Measurements from ENCODE around the gene ETV7. TPM values are rescaled to one million over a fixed set of nuclear protein-coding genes. Genes with fewer than 3 reads are reported as not detected.
A peak's percentile ranks its signal among the peaks of the same experiment; 100 is the strongest.

ETV7 gene
- total and polyA plus RNA-seq, 9 donors: 1.1 to 3.7 (median 1.7) TPM

GRCh38 chr6:36422714-36423100, 35.2 kb upstream of the ETV7 start:
- H3K27me3 ChIP-seq: no peaks in the 10 kb centered on the region
- H3K4me3 ChIP-seq: peak overlapping the region; percentile 26
- 3 to 8% (median 7%) methylated on average over 4 of the region's 4 CpGs for WGBS, 3 donors
- H3K4me1 ChIP-seq (ENCODE audit: insufficient read depth): no peaks in the 10 kb centered on the region
- H3K36me3 ChIP-seq: no peaks in the 10 kb centered on the region
- no peak for DNase-seq
- intact Hi-C loops (cut with DNase I): loop anchor here in 3 of 4 donors (5.0 to 10.0 kb wide), 3 partner anchors 175 to 332 kb away; no protein-coding TSS in a partner anchor
- TF ChIP-seq, protein P1, sequence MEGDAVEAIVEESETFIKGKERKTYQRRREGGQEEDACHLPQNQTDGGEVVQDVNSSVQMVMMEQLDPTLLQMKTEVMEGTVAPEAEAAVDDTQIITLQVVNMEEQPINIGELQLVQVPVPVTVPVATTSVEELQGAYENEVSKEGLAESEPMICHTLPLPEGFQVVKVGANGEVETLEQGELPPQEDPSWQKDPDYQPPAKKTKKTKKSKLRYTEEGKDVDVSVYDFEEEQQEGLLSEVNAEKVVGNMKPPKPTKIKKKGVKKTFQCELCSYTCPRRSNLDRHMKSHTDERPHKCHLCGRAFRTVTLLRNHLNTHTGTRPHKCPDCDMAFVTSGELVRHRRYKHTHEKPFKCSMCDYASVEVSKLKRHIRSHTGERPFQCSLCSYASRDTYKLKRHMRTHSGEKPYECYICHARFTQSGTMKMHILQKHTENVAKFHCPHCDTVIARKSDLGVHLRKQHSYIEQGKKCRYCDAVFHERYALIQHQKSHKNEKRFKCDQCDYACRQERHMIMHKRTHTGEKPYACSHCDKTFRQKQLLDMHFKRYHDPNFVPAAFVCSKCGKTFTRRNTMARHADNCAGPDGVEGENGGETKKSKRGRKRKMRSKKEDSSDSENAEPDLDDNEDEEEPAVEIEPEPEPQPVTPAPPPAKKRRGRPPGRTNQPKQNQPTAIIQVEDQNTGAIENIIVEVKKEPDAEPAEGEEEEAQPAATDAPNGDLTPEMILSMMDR (IDR thresholded peaks at IDR 0.05): no peak
- H3K9me3 ChIP-seq: no peaks in the 10 kb centered on the region
- H3K27ac ChIP-seq: peak overlapping the region; percentile 75 to 83

- H3K4me3 ChIP-seq: no peak overlapping the region
- TF ChIP-seq POLR2A (IDR thresholded peaks at IDR 0.05): no peak
- TF ChIP-seq, protein P1 (IDR thresholded peaks at IDR 0.05): no peak
- TF ChIP-seq EP300 (IDR thresholded peaks at IDR 0.05): no peak
- DNase-seq: no peak
- no peaks in the 10 kb centered on the region for H3K4me1 ChIP-seq (ENCODE audit: insufficient read depth)
- H3K27me3 ChIP-seq: no peaks in the 10 kb centered on the region
- H3K9me3 ChIP-seq: no peaks in the 10 kb centered on the region
- no peak overlapping the region for H3K27ac ChIP-seq
- no peaks in the 10 kb centered on the region for H3K36me3 ChIP-seq
- intact Hi-C loops (cut with DNase I): no loop called here
- WGBS, 3 donors: 78 to 89% (median 78%) methylated on average over 1 of the region's 1 CpG
These were observed 31.8 kb upstream of the ETV7 start for GRCh38 chr6:36419310-36419709.

- H3K36me3 ChIP-seq: no peaks in the 10 kb centered on the region
- no peak overlapping the region for H3K27ac ChIP-seq
- TF ChIP-seq, protein P1 (IDR thresholded peaks at IDR 0.05): no peak
- TF ChIP-seq POLR2A (IDR thresholded peaks at IDR 0.05) (no peak), EP300 (IDR thresholded peaks at IDR 0.05) (no peak)
- H3K27me3 ChIP-seq: no peaks in the 10 kb centered on the region
- no peaks in the 10 kb centered on the region for H3K9me3 ChIP-seq
- no peak overlapping the region for H3K4me3 ChIP-seq
- intact Hi-C loops (cut with DNase I): no loop called here
- DNase-seq: no peak
- H3K4me1 ChIP-seq (ENCODE audit: insufficient read depth): no peaks in the 10 kb centered on the region
- WGBS, 3 donors: 79 to 81% (median 81%) methylated on average over 3 of the region's 3 CpGs
These were observed 31.1 kb upstream of the ETV7 start for GRCh38 chr6:36418558-36418957.

DNA sequence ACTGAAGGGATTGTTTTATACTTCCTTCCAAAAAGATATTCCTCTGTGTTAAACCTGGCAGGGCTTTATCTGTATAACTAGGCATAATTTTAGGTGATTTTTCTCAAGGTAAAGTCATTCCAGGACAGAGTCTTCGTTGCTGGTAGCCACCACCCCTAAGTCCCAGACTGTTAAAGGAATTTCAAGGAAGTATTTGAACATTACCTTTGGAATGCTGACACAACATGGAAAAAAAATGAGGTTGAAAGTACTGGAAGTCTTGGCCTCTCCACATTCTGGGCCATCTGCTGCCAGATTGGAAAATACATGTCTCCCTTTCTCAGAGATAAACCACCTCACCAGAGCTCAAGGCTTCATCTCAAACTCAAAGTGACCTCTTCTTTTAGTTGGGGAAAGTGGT, 27.0 kb upstream of the ETV7 start:
- H3K27ac ChIP-seq: no peak overlapping the region
- H3K4me3 ChIP-seq: no peak overlapping the region
- no peaks in the 10 kb centered on the region for H3K27me3 ChIP-seq
- WGBS, 3 donors: 13 to 24% (median 22%) methylated on average over 1 of the region's 1 CpG
- H3K36me3 ChIP-seq: no peaks in the 10 kb centered on the region
- no peaks in the 10 kb centered on the region for H3K4me1 ChIP-seq (ENCODE audit: insufficient read depth)
- no peaks in the 10 kb centered on the region for H3K9me3 ChIP-seq
- DNase-seq: no peak
- intact Hi-C loops (cut with DNase I): no loop called here
- TF ChIP-seq POLR2A (IDR thresholded peaks at IDR 0.05) (no peak), EP300 (IDR thresholded peaks at IDR 0.05) (no peak)
- TF ChIP-seq, protein P1 (IDR thresholded peaks at IDR 0.05): no peak

Data from ovary (tissue), 9 donors.